Smooth muscle cell (in vitro differentiated cells): ENCODE results near the gene CBLIF. TPM values are rescaled to one million over a fixed set of nuclear protein-coding genes. Genes with fewer than 3 reads are reported as not detected.

Source experiments
- DNase-seq: peaks from one replicate; lab custom pipeline; 2025; ENCODE audit not compliant: unreplicated experiment; lab: John Stamatoyannopoulos, UW
- H2AFZ ChIP-seq: fragments of 200-600 bp; sonication (generic); 2 replicates; pipeline ENCODE4 v1.6.0; 2016; ENCODE audit warnings: antibody characterized with exemption, low read depth, mild to moderate bottlenecking
- H3F3A ChIP-seq: fragments of 200-600 bp; sonication (generic); 2 replicates; pipeline ENCODE4 v1.6.0; 2017; ENCODE audit warnings: antibody characterized with exemption, low read depth
- H3K27ac ChIP-seq: fragments of 200-600 bp; sonication (generic); 2 replicates; pipeline ENCODE4 v1.5.1; 2016; ENCODE audit warnings: low read depth, mild to moderate bottlenecking
- H3K27me3 ChIP-seq: fragments of 200-600 bp; sonication (generic); 2 replicates; pipeline ENCODE4 v1.6.1; 2016; ENCODE audit warnings: low read depth, mild to moderate bottlenecking
- H3K36me3 ChIP-seq: fragments of 200-600 bp; sonication (generic); 2 replicates; pipeline ENCODE4 v1.5.1; 2016; ENCODE audit warnings: low read depth
- H3K4me1 ChIP-seq: fragments of 200-600 bp; sonication (generic); 2 replicates; pipeline ENCODE4 v1.5.1; 2016; ENCODE audit warnings: low read depth
- H3K4me2 ChIP-seq: fragments of 200-600 bp; sonication (generic); 2 replicates; pipeline ENCODE4 v1.6.0; 2016; ENCODE audit warnings: mild to moderate bottlenecking
- H3K4me3 ChIP-seq: fragments of 200-600 bp; sonication (generic); 2 replicates; pipeline ENCODE4 v1.5.1; 2016; ENCODE audit warnings: mild to moderate bottlenecking
- H3K79me2 ChIP-seq: fragments of 200-600 bp; sonication (generic); 2 replicates; pipeline ENCODE4 v1.6.0; 2016; ENCODE audit warnings: low read depth, mild to moderate bottlenecking
- H3K9ac ChIP-seq: fragments of 200-600 bp; sonication (generic); 2 replicates; pipeline ENCODE4 v1.6.0; 2016; ENCODE audit warnings: low read depth
- H3K9me3 ChIP-seq: fragments of 200-600 bp; sonication (generic); replicated peaks from 2 replicates; pipeline ENCODE4 v1.5.1; 2016; ENCODE audit warnings: low read depth
- H4K20me1 ChIP-seq: fragments of 200-600 bp; sonication (generic); 2 replicates; pipeline ENCODE4 v1.6.0; 2016; ENCODE audit warnings: low read depth
- WGBS: methylation state at CpG from one replicate; pipeline ENCODE4 v1.1.7; 2016; ENCODE audit warnings: low lambda C conversion rate; 5-methylcytosine and 5-hydroxymethylcytosine counted together
- polyA plus RNA-seq: library from polyadenylated mRNA; unstranded; fragments of >200 nt; fragmentation: Nextera tagmentation; extraction: Ambion mirVana; gene quantifications from 2 replicates; pipeline ENCODE4 v1.2.1, GENCODE V29; 2016
- total RNA-seq: library from RNA; depleted of rRNA; stranded (reverse); fragments of >200 nt; gene quantifications from 2 replicates; pipeline ENCODE4 v1.2.3, GENCODE V29; 2014
- TF ChIP-seq, protein P1 (sequence below): fragments of 200-600 bp; sonication (generic); IDR thresholded peaks from 2 replicates; pipeline ENCODE4 v1.5.1; 2017; ENCODE audit warnings: borderline replicate concordance, mild to moderate bottlenecking, antibody characterized with exemption; ENCODE audit not compliant: insufficient read depth, poor library complexity, severe bottlenecking

The CBLIF gene
- total and polyA plus RNA-seq, 2 experiments from 2014 or later: not detected

DNA sequence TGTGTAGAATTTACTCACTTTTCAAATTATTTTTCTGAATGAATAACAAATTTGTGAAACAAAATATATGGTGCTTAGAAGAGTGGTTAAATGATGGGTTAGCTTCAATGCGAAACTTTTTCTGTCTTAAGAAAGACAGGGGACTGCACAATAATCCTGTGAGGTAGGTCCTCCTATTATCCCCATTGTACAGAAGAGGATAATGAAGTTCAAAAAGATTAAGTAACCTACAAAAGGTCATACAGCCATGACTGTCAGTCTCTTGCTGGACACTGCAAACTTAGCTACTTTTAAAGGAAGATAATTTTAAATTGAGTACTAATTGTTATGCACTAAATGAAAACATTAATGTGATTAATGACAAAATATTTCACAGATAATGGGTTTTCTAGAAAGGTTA is 38.3 kb upstream of the CBLIF start:
- H3F3A ChIP-seq: no peaks in the 10 kb centered on the region
- H3K4me3 ChIP-seq: no peak overlapping the region
- H3K4me1 ChIP-seq: no peaks in the 10 kb centered on the region
- no peaks in the 10 kb centered on the region for H3K36me3 ChIP-seq
- TF ChIP-seq, protein P1, sequence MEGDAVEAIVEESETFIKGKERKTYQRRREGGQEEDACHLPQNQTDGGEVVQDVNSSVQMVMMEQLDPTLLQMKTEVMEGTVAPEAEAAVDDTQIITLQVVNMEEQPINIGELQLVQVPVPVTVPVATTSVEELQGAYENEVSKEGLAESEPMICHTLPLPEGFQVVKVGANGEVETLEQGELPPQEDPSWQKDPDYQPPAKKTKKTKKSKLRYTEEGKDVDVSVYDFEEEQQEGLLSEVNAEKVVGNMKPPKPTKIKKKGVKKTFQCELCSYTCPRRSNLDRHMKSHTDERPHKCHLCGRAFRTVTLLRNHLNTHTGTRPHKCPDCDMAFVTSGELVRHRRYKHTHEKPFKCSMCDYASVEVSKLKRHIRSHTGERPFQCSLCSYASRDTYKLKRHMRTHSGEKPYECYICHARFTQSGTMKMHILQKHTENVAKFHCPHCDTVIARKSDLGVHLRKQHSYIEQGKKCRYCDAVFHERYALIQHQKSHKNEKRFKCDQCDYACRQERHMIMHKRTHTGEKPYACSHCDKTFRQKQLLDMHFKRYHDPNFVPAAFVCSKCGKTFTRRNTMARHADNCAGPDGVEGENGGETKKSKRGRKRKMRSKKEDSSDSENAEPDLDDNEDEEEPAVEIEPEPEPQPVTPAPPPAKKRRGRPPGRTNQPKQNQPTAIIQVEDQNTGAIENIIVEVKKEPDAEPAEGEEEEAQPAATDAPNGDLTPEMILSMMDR: no peak
- DNase-seq: no peak
- H4K20me1 ChIP-seq: no peaks in the 10 kb centered on the region
- no peak overlapping the region for H3K4me2 ChIP-seq
- no peak overlapping the region for H3K9ac ChIP-seq
- no peaks in the 10 kb centered on the region for H3K27me3 ChIP-seq
- no peak overlapping the region for H3K27ac ChIP-seq
- H3K79me2 ChIP-seq: no peaks in the 10 kb centered on the region
- H2AFZ ChIP-seq: no peak overlapping the region
- 97% methylated on average over 1 of the region's 1 CpG for WGBS
- no peaks in the 10 kb centered on the region for H3K9me3 ChIP-seq

DNA sequence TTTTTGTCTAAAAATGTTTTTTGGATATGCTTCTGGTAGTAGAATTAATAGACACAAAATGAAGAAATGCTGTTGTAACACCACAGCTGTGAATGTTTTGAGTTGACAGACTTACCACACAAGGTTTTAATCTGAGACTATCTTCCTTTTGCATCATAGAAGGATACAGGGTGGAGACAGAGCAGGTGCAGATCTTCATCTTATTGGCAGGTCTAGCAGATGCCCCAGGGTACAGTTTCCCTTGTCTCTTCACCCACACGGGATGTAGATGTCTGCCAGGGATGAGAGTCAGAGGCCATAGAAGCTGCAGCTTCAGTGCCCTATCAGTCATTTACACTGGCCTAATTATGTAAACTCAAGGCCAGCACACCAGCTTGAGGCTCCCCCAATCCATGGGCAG is 34.3 kb upstream of the CBLIF start:
- Histone ChIP-seq H3K4me3 (no peak overlapping the region), H3K27ac (no peak overlapping the region), H3K79me2 (no peaks in the 10 kb centered on the region), H3K27me3 (no peaks in the 10 kb centered on the region), H3F3A (no peaks in the 10 kb centered on the region), H4K20me1 (no peaks in the 10 kb centered on the region), H3K9me3 (no peaks in the 10 kb centered on the region), H3K4me1 (no peaks in the 10 kb centered on the region), H3K9ac (no peak overlapping the region), H3K4me2 (no peak overlapping the region), H3K36me3 (no peaks in the 10 kb centered on the region), H2AFZ (no peak overlapping the region)
- WGBS: 80% methylated on average over 1 of the region's 1 CpG
- TF ChIP-seq, protein P1: no peak
- no peak for DNase-seq

DNA sequence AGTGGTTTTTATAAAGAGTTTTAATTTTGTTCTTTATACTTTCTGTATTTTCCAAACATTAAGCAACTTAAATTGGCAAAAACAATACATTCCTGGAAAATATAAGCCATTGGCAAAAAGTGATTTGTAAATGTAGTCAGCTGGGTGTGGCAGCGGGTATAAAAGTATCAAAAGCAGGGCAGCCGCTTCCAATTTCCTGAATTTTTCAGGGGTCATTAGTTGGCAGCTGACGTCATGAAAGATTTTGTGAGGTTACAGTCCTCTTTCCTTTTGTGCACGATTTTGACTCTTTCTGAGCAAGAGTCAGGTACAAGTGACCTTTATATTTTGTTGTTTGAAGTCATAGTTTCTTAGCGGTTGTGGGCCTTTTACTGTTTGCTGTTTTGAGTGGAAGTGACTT is 33.3 kb upstream of the CBLIF start, which contains the start of gene OOSP3:
TSS of gene OOSP3 (plus strand) at position 208 of the 400 bp plus-strand sequence. CDS start at position 235, 27 bp downstream.
- Histone ChIP-seq H3K9ac (no peak within 1 kb of the TSS), H3K27me3 (no peaks in the 10 kb centered on the region), H3K4me1 (no peaks in the 10 kb centered on the region), H4K20me1 (no peaks in the 10 kb centered on the region), H3K4me3 (no peak within 1 kb of the TSS), H3K9me3 (no peaks in the 10 kb centered on the region), H3K4me2 (no peak within 1 kb of the TSS), H3K36me3 (no peaks in the 10 kb centered on the region), H3F3A (no peaks in the 10 kb centered on the region), H2AFZ (no peak within 1 kb of the TSS), H3K27ac (no peak within 1 kb of the TSS), H3K79me2 (no peaks in the 10 kb centered on the region)
- TF ChIP-seq, protein P1: no peak
- WGBS: 79% methylated on average over 5 of the region's 5 CpGs
- DNase-seq: no peak

DNA sequence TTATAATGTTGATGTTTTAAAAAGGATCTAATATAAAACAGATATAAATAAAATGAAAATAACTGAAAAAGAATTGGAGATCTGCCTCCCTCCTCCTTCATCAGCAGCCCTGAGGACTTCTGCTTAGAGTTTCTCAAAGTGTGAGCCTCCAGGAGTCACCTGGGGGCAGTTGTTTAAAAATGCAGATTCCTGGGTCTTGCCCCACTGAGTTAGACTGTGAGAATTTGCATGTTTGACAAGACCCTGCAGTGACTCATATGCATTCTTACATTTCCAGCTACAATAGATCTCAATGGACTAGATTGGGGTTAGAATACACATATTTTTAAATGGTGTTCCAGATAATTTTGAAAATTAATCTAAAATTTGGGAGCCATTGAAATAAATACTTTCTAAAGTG is 32.5 kb upstream of the CBLIF start:
- DNase-seq: no peak
- no peak overlapping the region for H3K4me2 ChIP-seq
- no peaks in the 10 kb centered on the region for H4K20me1 ChIP-seq
- H3K36me3 ChIP-seq: no peaks in the 10 kb centered on the region
- TF ChIP-seq, protein P1: no peak
- H3K4me1 ChIP-seq: no peaks in the 10 kb centered on the region
- no peaks in the 10 kb centered on the region for H3K9me3 ChIP-seq
- H3K4me3 ChIP-seq: no peak overlapping the region
- H3K27me3 ChIP-seq: no peaks in the 10 kb centered on the region
- H3F3A ChIP-seq: no peaks in the 10 kb centered on the region
- no peak overlapping the region for H2AFZ ChIP-seq
- H3K27ac ChIP-seq: no peak overlapping the region
- no peaks in the 10 kb centered on the region for H3K79me2 ChIP-seq
- H3K9ac ChIP-seq: no peak overlapping the region
